Testis (tissue), 3 donors: ENCODE data around the gene TMA7. TPM values are rescaled to one million over a fixed set of nuclear protein-coding genes. Genes with fewer than 3 reads are reported as not detected.

Source experiments
- DNase-seq: peaks from one replicate; pipeline ENCODE4 v3.0.0-alpha.2; 2019
- H3K27ac ChIP-seq, 2 donors: fragments of 200-600 bp; sonication (generic); one replicate each; pipeline ENCODE4 v1.5.1; 2019
- H3K27me3 ChIP-seq: fragments of 200-600 bp; sonication (generic); one replicate; pipeline ENCODE4 v1.5.1; 2019
- H3K36me3 ChIP-seq: fragments of 200-600 bp; sonication (generic); one replicate; pipeline ENCODE4 v1.5.1; 2017; ENCODE audit warnings: low read depth; ENCODE audit errors: missing control alignments
- H3K4me1 ChIP-seq: fragments of 200-600 bp; sonication (generic); one replicate; pipeline ENCODE4 v1.5.1; 2019
- H3K4me3 ChIP-seq, 2 donors: fragments of 200-600 bp; sonication (generic); one replicate each; pipeline ENCODE4 v1.5.1; 2017 to 2019
- H3K9me3 ChIP-seq: fragments of 200-600 bp; sonication (generic); one replicate; pipeline ENCODE4 v1.5.1; 2017
- CTCF ChIP-seq, 3 experiments: fragments of 450-650 bp in 2 of 3; fragments of 200-600 bp in 1 of 3; sonication (generic) in 1 of 3; IDR thresholded peaks; one replicate each; pipeline ENCODE4 v1.5.1; 2016 to 2019; ENCODE audit warnings: antibody characterized with exemption in 3 of 3, mild to moderate bottlenecking in 2 of 3, moderate library complexity in 1 of 3
- POLR2A ChIP-seq: fragments of 450-650 bp; IDR thresholded peaks from one replicate; pipeline ENCODE4 v1.6.1; 2017; ENCODE audit warnings: antibody characterized with exemption, mild to moderate bottlenecking, moderate library complexity
- WGBS, 2 donors: methylation state at CpG; one replicate each; pipeline ENCODE4 v1.1.5; 2018; 5-methylcytosine and 5-hydroxymethylcytosine counted together
- intact Hi-C: fragments of 100-400 bp; cut with DNase I; formaldehyde crosslinking; loops from one replicate; pipeline ENCODE4 v1.15.1; 2023; ENCODE audit warnings: low total_unique reads
- polyA plus RNA-seq: library from polyadenylated mRNA; stranded (reverse); fragments of 350-450 nt; fragmentation: Illumina TruSeq; extraction: RNeasy Lipid Tissue Mini Kit (QIAGEN cat#74804); gene quantifications from one replicate; pipeline ENCODE4 v1.2.3, GENCODE V29; 2014; ENCODE audit warnings: low read depth, low replicate concordance; ENCODE audit not compliant: insufficient read depth
- total RNA-seq, 2 donors: library from RNA; depleted of rRNA; stranded (reverse); fragments of >200 nt; gene quantifications; one replicate each; pipeline ENCODE4 v1.2.3, GENCODE V29; 2016

The TMA7 gene
- total and polyA plus RNA-seq, 3 donors from 2014 or later, result 380 to 425 (median 393) TPM

DNA sequence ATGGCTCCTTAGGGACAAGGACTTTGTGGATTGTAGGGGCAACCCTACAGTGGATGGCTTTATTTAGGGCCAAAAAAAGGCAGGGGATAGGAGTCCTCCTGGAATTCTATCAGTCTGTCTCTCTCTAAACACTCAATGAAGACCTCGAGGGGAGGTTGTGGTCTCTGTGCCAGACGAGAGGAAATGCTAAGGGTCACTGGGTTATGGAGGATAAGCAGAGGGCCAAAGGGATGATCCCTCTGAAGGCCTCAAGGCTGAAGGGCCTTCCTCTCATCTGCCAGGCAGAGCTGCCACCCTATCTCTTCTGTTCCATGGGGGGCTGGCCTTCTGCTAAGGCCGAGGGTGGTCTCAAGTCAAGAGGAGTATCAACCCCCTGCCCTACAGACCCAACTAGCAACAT is 37.1 kb upstream of the TMA7 start:
- Histone ChIP-seq H3K9me3 (no peaks in the 10 kb centered on the region), H3K27me3 (no peaks in the 10 kb centered on the region), H3K4me1 (peaks cover 5% of the 10 kb centered on the region), H3K36me3 (no peaks in the 10 kb centered on the region), H3K27ac (peak overlapping the region; percentile 27 to 83), H3K4me3 (no peak overlapping the region)
- intact Hi-C loops, result loop anchor here (5.0 kb wide), 1 partner anchor 34 kb away; no protein-coding TSS in a partner anchor
- TF ChIP-seq POLR2A, result no peak
- no peak for TF ChIP-seq CTCF (IDR thresholded peaks at IDR 0.05)
- no peak for DNase-seq
- 62 to 71% methylated on average over 3 of the region's 3 CpGs for WGBS, 2 donors

DNA sequence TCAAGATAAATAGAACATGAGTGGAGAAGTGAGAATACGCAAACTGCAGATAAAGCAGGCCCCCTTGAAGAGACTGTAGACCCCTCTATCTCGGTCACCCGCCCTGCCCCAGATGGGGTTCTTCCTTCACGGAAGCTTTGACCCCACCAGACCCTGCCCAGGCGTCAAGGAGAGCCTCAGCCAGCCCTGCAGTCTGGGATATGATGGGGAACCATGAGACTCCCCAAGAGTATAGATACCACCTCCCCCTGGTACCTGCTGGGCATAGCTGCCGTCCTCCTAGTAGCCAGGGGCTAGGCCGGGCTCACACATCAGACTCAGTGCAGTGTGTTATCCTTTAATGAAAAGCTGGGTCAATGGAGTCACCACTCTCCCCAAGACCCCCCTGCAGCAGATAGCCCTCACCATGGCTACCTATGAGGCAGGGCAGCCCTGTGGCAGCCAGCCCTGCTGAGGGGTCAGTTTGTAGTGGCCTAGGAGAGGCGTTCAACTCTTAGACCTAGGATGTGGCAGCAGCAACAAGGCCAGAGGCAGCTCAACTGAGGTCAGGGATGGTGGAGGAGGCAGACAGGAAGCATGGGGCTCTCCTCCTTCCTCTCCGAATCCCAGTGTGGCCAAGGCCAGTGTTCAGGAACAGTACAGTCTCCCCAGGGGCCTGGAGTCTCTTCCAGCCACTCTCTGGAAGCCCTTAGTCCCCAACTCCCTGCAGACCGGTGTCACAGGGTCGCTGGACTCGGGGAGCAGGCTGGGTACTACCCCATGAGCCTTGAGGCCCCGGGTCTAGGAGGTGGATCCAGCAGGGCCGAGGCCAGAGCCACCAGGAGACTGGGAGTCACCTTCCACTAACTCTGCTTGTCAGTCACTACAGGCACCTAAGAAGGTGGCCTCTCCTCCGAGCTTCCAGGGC is 36.3 kb upstream of the TMA7 start:
- intact Hi-C loops, result loop anchor here (5.0 kb wide), 1 partner anchor 34 kb away; no protein-coding TSS in a partner anchor
- H3K36me3 ChIP-seq, result no peaks in the 10 kb centered on the region
- 88 to 90% methylated on average over 12 to 15 of the region's 15 CpGs for WGBS, 2 donors
- H3K9me3 ChIP-seq, result no peaks in the 10 kb centered on the region
- no peak for DNase-seq
- H3K27me3 ChIP-seq, result no peaks in the 10 kb centered on the region
- H3K27ac ChIP-seq, result peak overlapping the region in 1 of 2 donors; percentile 83
- TF ChIP-seq POLR2A, result no peak
- no peak for TF ChIP-seq CTCF (IDR thresholded peaks at IDR 0.05)
- no peak overlapping the region for H3K4me3 ChIP-seq
- H3K4me1 ChIP-seq, result peaks cover 5% of the 10 kb centered on the region

DNA sequence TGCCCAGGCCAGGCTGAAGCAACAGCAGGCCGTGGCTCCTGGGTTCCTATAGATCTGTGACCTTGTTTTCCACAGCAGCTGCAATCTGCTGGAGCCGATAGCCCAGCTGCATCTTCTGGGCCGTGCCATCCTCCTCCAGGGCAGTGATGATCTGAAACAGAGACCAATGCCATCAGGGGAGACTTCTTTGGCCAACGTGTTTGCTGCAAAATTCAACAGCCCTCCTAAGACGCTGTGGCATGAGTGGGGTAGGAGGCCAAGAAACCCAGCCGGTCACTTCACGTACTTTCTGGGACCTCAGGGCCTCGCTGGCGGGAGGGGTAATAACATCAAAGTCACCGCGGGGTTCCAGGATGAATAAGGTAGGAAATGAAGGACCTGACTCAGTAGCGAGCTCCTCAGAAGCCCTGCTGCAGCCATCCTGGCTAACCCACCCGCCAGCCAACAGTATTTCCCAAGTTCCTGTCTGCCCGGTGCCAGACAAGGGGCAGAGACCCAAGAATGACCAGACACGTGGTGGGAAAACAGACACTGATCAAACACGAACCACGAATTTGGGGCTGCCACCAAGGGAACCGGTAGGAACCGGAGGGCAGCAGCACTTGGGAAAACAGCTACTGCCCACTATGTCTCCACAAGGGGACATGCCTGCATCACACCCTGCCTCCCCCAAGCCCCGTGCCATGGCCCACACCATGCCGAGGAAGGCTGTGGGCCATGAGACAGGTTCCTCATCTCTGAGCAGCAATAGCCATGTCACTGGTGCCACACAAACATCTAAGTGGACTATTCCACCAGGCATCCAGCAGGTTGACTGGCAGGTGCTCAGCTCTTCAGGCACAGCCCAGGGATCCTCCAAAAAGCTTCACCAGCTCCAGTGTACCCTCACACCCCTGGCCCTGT is 35.4 kb upstream of the TMA7 start:
- no peaks in the 10 kb centered on the region for H3K36me3 ChIP-seq
- peak; percentile 11 for DNase-seq
- H3K9me3 ChIP-seq, result no peaks in the 10 kb centered on the region
- H3K27ac ChIP-seq, result no peak overlapping the region
- H3K4me3 ChIP-seq, result no peak overlapping the region
- TF ChIP-seq POLR2A (no peak), CTCF (IDR thresholded peaks at IDR 0.05) (no peak)
- 82 to 87% methylated on average over 20 to 21 of the region's 21 CpGs for WGBS, 2 donors
- H3K4me1 ChIP-seq, result peaks cover 5% of the 10 kb centered on the region
- intact Hi-C loops, result loop anchor here (5.0 kb wide), 1 partner anchor 33 kb away; no protein-coding TSS in a partner anchor
- H3K27me3 ChIP-seq, result no peaks in the 10 kb centered on the region

GRCh38 chr3:48405343-48405881 is 34.6 kb upstream of the TMA7 start:
- Histone ChIP-seq H3K27me3 (no peaks in the 10 kb centered on the region), H3K4me3 (no peak overlapping the region), H3K27ac (no peak overlapping the region), H3K4me1 (peaks cover 5% of the 10 kb centered on the region), H3K36me3 (no peaks in the 10 kb centered on the region), H3K9me3 (no peaks in the 10 kb centered on the region)
- intact Hi-C loops, result no loop called here
- DNase-seq, result no peak
- WGBS, 2 donors, result 87 to 88% methylated on average over 13 of the region's 13 CpGs
- TF ChIP-seq CTCF (IDR thresholded peaks at IDR 0.05) (no peak), POLR2A (no peak)
